Measurements from ENCODE around the gene TCTN2. TPM values are rescaled to one million over a fixed set of nuclear protein-coding genes. Genes with fewer than 3 reads are reported as not detected.

The TCTN2 gene
- polyA plus RNA-seq, 3 donors = 0.24 to 1.1 TPM; not detected in 1

DNA sequence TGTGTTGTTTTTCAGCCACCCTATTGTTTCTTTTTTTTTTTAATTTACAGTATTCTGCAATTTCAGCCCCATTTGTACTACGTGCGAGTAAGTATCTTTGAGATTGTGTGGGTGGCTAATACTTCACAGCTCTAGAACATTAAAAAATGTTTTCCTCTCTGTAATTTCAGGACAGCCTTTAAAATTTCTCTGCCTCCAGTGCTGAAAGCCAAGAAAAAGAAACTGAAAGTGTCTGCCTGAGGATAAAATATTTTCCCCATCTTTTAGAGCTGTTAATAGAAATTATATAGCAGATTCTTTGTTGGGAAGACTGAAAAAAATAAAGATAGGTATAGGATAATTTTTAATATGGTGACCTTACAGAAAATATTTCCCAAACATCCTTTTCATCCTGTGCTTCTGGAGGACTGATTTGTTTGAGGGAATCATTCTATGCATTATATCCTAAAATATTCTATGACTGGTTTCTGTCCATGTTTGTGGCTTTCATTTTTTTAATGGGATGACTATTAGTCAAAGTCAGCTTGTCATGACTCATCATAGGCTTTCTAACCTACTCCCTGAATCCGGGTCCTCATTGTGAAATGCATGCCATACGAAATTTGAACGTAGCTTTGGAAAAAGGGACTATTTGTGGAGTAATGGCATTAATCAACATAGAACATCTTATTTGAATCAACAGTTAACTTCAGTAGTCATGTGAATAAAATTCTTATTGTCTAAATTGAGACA is 10.8 kb upstream of the TCTN2 start:
- Histone ChIP-seq H3K4me1 (ENCODE audit: control insufficient read depth in 1 of 2, insufficient read depth in 2 of 2, low read length in 2 of 2) (no peaks in the 10 kb centered on the region), H3K79me2 (ENCODE audit: insufficient read depth, low read length) (no peaks in the 10 kb centered on the region), H3K36me3 (replicated peaks in 1 of 2; ENCODE audit: control insufficient read depth in 1 of 2, insufficient read depth in 2 of 2, low read length in 2 of 2) (peaks cover 17 to 50% of the 10 kb centered on the region in 2 donors), H3K27me3 (ENCODE audit: control insufficient read depth in 2 of 2, insufficient read depth in 2 of 2, low read length in 2 of 2) (no peaks in the 10 kb centered on the region), H3K9ac (ENCODE audit: insufficient read depth, low read length, poor library complexity, severe bottlenecking) (no peak overlapping the region), H3K27ac (ENCODE audit: low read depth in 1 of 2, low read length in 2 of 2) (no peak overlapping the region), H2AFZ (ENCODE audit: insufficient read depth, low read depth, low read length, poor library complexity, severe bottlenecking) (no peak overlapping the region), H3K4me3 (replicated peaks in 1 of 3; ENCODE audit: low read depth in 2 of 3, low read length in 3 of 3) (no peak overlapping the region), H4K20me1 (ENCODE audit: insufficient read depth, low read length) (no peaks in the 10 kb centered on the region), H3K9me3 (replicated peaks in 1 of 2; ENCODE audit: control insufficient read depth in 1 of 2, insufficient read depth in 1 of 2, low read length in 2 of 2) (no peaks in the 10 kb centered on the region), H3K4me2 (replicated peaks; ENCODE audit: extremely low read depth, low read length, poor library complexity, severe bottlenecking) (no peak overlapping the region)
- TF ChIP-seq, protein P1, sequence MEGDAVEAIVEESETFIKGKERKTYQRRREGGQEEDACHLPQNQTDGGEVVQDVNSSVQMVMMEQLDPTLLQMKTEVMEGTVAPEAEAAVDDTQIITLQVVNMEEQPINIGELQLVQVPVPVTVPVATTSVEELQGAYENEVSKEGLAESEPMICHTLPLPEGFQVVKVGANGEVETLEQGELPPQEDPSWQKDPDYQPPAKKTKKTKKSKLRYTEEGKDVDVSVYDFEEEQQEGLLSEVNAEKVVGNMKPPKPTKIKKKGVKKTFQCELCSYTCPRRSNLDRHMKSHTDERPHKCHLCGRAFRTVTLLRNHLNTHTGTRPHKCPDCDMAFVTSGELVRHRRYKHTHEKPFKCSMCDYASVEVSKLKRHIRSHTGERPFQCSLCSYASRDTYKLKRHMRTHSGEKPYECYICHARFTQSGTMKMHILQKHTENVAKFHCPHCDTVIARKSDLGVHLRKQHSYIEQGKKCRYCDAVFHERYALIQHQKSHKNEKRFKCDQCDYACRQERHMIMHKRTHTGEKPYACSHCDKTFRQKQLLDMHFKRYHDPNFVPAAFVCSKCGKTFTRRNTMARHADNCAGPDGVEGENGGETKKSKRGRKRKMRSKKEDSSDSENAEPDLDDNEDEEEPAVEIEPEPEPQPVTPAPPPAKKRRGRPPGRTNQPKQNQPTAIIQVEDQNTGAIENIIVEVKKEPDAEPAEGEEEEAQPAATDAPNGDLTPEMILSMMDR (IDR thresholded peaks at IDR 0.05) = no peak
- H3K4me1 Mint-ChIP-seq = no peaks in the 10 kb centered on the region
- WGBS (ENCODE audit: insufficient coverage) = no CpG with 5 or more reads among the region's 5 CpGs
- H3K27me3 Mint-ChIP-seq (ENCODE audit: low read depth in 3 of 3) = peaks cover 0 to 1% (median 0%) of the 10 kb centered on the region in 3 donors
- peaks cover 0 to 5% (median 0%) of the 10 kb centered on the region in 7 donors for H3K9me3 Mint-ChIP-seq
- peak overlapping the region in 3 of 7 donors; percentile 33 to 76 (median 43) for H3K27ac Mint-ChIP-seq
- intact Hi-C loops (cut with micrococcal nuclease) = no loop called here
- DNase-seq = peak in 1 of 3 donors; percentile 5
- H3K4me3 Mint-ChIP-seq = no peak overlapping the region
- H3K36me3 Mint-ChIP-seq = peaks cover 40 to 52% of the 10 kb centered on the region in 2 donors

DNA sequence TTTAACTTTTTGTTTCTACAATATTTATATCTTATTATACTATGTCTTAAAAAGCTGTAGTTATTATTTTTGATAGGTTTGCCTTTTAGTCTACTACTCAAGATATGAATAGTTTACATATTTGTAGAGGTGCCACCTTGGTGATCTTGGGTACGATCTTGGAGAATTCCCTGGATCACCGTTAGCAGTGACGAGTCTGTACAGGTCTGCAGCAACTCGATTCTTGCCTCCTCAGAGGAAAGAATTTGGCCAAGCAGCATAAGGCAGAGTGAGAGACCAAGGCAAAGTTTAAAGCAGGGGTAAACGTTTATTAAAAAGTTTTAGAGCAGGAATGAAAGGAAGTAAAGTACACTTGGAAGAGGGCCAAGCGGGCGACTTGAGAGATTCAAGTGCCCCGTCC is 3.1 kb upstream of the TCTN2 start:
- no peaks in the 10 kb centered on the region for H3K36me3 ChIP-seq (replicated peaks in 1 of 2; ENCODE audit: control insufficient read depth in 1 of 2, insufficient read depth in 2 of 2, low read length in 2 of 2)
- TF ChIP-seq, protein P1 (IDR thresholded peaks at IDR 0.05) = no peak
- H3K9me3 Mint-ChIP-seq = peaks cover 0 to 5% (median 0%) of the 10 kb centered on the region in 7 donors
- H3K4me3 ChIP-seq (replicated peaks in 1 of 3; ENCODE audit: low read depth in 2 of 3, low read length in 3 of 3) = no peak overlapping the region
- intact Hi-C loops (cut with micrococcal nuclease) = no loop called here
- H3K4me1 Mint-ChIP-seq = peaks cover 10% of the 10 kb centered on the region
- no peaks in the 10 kb centered on the region for H3K27me3 ChIP-seq (ENCODE audit: control insufficient read depth in 2 of 2, insufficient read depth in 2 of 2, low read length in 2 of 2)
- H3K4me1 ChIP-seq (ENCODE audit: control insufficient read depth in 1 of 2, insufficient read depth in 2 of 2, low read length in 2 of 2) = peaks cover 8 to 14% of the 10 kb centered on the region in 2 donors
- peak overlapping the region in 1 of 7 donors; percentile 34 for H3K27ac Mint-ChIP-seq
- no peak overlapping the region for H3K4me3 Mint-ChIP-seq
- H3K27me3 Mint-ChIP-seq (ENCODE audit: low read depth in 3 of 3) = peaks cover 0 to 4% (median 0%) of the 10 kb centered on the region in 3 donors
- 87% methylated on average over 8 of the region's 8 CpGs for WGBS (ENCODE audit: insufficient coverage)
- H3K79me2 ChIP-seq (ENCODE audit: insufficient read depth, low read length) = no peaks in the 10 kb centered on the region
- no peaks in the 10 kb centered on the region for H4K20me1 ChIP-seq (ENCODE audit: insufficient read depth, low read length)
- H2AFZ ChIP-seq (ENCODE audit: insufficient read depth, low read depth, low read length, poor library complexity, severe bottlenecking) = no peak overlapping the region
- H3K4me2 ChIP-seq (replicated peaks; ENCODE audit: extremely low read depth, low read length, poor library complexity, severe bottlenecking) = no peak overlapping the region
- no peak overlapping the region for H3K27ac ChIP-seq (ENCODE audit: low read depth in 1 of 2, low read length in 2 of 2)
- H3K36me3 Mint-ChIP-seq = peaks cover 7 to 16% of the 10 kb centered on the region in 2 donors
- no peaks in the 10 kb centered on the region for H3K9me3 ChIP-seq (replicated peaks in 1 of 2; ENCODE audit: control insufficient read depth in 1 of 2, insufficient read depth in 1 of 2, low read length in 2 of 2)
- DNase-seq = no peak
- H3K9ac ChIP-seq (ENCODE audit: insufficient read depth, low read length, poor library complexity, severe bottlenecking) = no peak overlapping the region

All from CD14-positive monocyte (primary cell).